Gastroesophageal sphincter (tissue), 3 donors: ENCODE data around the gene GAB4.

Experiments
- CTCF ChIP-seq, 4 experiments: fragments of 200-600 bp in 2 of 4; fragments of 450-650 bp in 2 of 4; sonication (generic) in 1 of 4; IDR thresholded peaks; one replicate each; pipeline ENCODE4 v1.5.1; 2017 to 2019; ENCODE audit warnings: antibody characterized with exemption in 4 of 4, mild to moderate bottlenecking in 2 of 4, moderate library complexity in 2 of 4
- POLR2A ChIP-seq, 2 donors: fragments of 450-650 bp; IDR thresholded peaks; one replicate each; pipeline ENCODE4 v1.6.1; 2017; ENCODE audit warnings: antibody characterized with exemption in 2 of 2, mild to moderate bottlenecking in 2 of 2, moderate library complexity in 1 of 2

GRCh38 chr22:16959345-16959930 lies 48.6 kb downstream of the GAB4 start:
- TF ChIP-seq POLR2A (IDR thresholded peaks at IDR 0.05) (no peak), CTCF (IDR thresholded peaks at IDR 0.05) (no peak)
